Hematopoietic multipotent progenitor cell (in vitro differentiated cells): ENCODE measurements around the gene PFAS. TPM values are rescaled to one million over a fixed set of nuclear protein-coding genes. Genes with fewer than 3 reads are reported as not detected.
"Not testable (repeated sequence)": the region's sequence is repeated elsewhere in the genome, so short reads cannot be mapped to it uniquely, and the experiment has no call there.

Source experiments
- DNase-seq, 3 donors: peaks; one replicate each; pipeline ENCODE4 v3.0.0-alpha.2; 2011 to 2015; ENCODE audit warnings: low read depth in 2 of 3, low spot score in 2 of 3
- total RNA-seq: library from RNA; depleted of rRNA; stranded (reverse); fragments of >200 nt; gene quantifications from one replicate; pipeline ENCODE4 v1.2.3, GENCODE V29; 2012

The PFAS gene
- total RNA-seq, 1 donor: 57.4 TPM

GRCh38 chr17:8224891-8225812 is 23.9 kb upstream of the PFAS start:
- no peak for DNase-seq

GRCh38 chr17:8225813-8226535 is 23.1 kb upstream of the PFAS start:
- DNase-seq: peak in 1 of 3 donors; percentile 60

GRCh38 chr17:8226536-8227237 is 22.4 kb upstream of the PFAS start:
- DNase-seq: peak in 2 of 3 donors; percentile 78 to 95

GRCh38 chr17:8227238-8227581 is 21.9 kb upstream of the PFAS start:
- DNase-seq: no peak

GRCh38 chr17:8231701-8232100 is 17.4 kb upstream of the PFAS start:
- DNase-seq: no peak

GRCh38 chr17:8234361-8235270 is 14.5 kb upstream of the PFAS start:
- no peak for DNase-seq

- no peak for DNase-seq
Measured at GRCh38 chr17:8235676-8236075, 13.4 kb upstream of the PFAS start.

GRCh38 chr17:8237175-8237574 is 11.9 kb upstream of the PFAS start:
- DNase-seq: no peak

- no peak for DNase-seq
Measured at GRCh38 chr17:8237886-8238285, 11.2 kb upstream of the PFAS start.

- DNase-seq: peak in 1 of 3 donors; percentile 21
Measured at GRCh38 chr17:8243827-8244226, 5.3 kb upstream of the PFAS start.

- no peak for DNase-seq
Measured at GRCh38 chr17:8244768-8245167, 4.3 kb upstream of the PFAS start.

- DNase-seq: no peak
Measured at GRCh38 chr17:8249621-8250500, 772 bp downstream of the PFAS start.

- not testable (repeated sequence) for DNase-seq
Measured at GRCh38 chr17:8251411-8251810, 2.3 kb downstream of the PFAS start.

GRCh38 chr17:8253801-8254200 is 4.7 kb downstream of the PFAS start:
- peak in 1 of 3 donors; percentile 13 for DNase-seq

- no peak for DNase-seq
Measured at GRCh38 chr17:8254881-8255280, 5.8 kb downstream of the PFAS start.

GRCh38 chr17:8255499-8255898 is 6.4 kb downstream of the PFAS start:
- no peak for DNase-seq

GRCh38 chr17:8256291-8256690 is 7.2 kb downstream of the PFAS start:
- no peak for DNase-seq

- no peak for DNase-seq
Measured at GRCh38 chr17:8256691-8257090, 7.6 kb downstream of the PFAS start.

- DNase-seq: no peak
Measured at GRCh38 chr17:8257801-8258200, 8.7 kb downstream of the PFAS start.
